A673 (cell line): Measurements from ENCODE around the gene JAKMIP1.

Source experiments
- CTCF ChIP-seq: fragments of 300-800, 200-600 bp; sonication (generic); conservative IDR thresholded peaks from 2 replicates; pipeline ENCODE4 v1.5.1; 2017; ENCODE audit warnings: low read depth, mild to moderate bottlenecking, antibody characterized with exemption, low read length, moderate library complexity, mixed read lengths
- EZH2 ChIP-seq: fragments of 200-600 bp; sonication (generic); IDR thresholded peaks from 2 replicates; pipeline ENCODE4 v1.6.1; 2017; ENCODE audit warnings: borderline replicate concordance, low read depth, mild to moderate bottlenecking, mixed read lengths, antibody characterized with exemption, low read length; ENCODE audit not compliant: poor library complexity, severe bottlenecking

GRCh38 chr4:6009452-6009851, 190.9 kb downstream of the JAKMIP1 start:
- TF ChIP-seq CTCF, result no peak
- no peak for TF ChIP-seq EZH2
